ENCODE results near the gene B3GNT3.

The B3GNT3 gene

GRCh38 chr19:17836530-17836929, 41.6 kb downstream of the B3GNT3 start:
- DNase-seq: no peak

GRCh38 chr19:17837972-17838371, 43.0 kb downstream of the B3GNT3 start:
- DNase-seq: no peak

- DNase-seq: no peak
Observed at GRCh38 chr19:17840019-17840418, 45.1 kb downstream of the B3GNT3 start.

GRCh38 chr19:17841371-17841809, 46.5 kb downstream of the B3GNT3 start:
- no peak for DNase-seq

DNA sequence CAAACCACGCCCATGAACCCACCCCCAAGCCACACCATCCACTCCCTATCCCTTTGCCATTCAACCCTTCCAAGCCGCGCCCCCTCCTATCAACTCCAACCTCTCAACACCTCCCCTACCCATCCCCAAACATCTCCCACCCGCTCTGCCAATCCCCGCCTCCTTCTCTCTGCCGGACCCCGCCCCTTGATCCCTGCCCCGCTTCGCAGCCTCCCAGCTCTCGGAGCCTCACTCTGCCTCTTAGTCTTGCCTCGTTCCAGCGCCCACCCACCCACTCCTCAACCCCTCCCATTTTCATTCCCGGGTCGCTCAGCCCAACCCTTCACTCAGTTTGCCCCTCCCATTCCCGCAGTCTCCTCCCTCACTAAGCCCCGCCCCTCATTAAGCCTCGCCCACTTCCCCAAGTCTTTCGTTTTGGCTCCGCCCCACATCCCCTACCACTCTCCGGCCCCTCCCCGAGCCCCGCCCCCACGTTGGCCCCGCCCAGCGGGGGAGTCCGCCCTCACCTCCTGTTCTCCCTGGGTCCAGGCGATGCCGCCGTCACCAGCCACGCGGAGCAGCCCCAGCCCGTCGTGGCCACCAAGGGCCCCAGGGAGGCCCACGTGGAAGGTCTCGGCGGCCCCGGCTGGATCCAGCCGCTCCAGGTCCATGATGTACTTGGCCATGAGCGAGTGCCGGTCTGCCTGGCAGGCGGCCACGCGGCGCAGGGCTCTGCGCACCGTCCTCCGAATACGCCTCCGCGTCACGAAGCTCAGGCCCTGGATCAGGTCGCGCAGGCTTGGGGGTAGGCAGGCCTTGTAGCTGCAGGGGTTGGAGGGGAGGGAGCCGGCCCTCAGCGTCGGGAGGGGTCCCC, 47.1 kb downstream of the B3GNT3 start:
- DNase-seq: peak; percentile 85

DNA sequence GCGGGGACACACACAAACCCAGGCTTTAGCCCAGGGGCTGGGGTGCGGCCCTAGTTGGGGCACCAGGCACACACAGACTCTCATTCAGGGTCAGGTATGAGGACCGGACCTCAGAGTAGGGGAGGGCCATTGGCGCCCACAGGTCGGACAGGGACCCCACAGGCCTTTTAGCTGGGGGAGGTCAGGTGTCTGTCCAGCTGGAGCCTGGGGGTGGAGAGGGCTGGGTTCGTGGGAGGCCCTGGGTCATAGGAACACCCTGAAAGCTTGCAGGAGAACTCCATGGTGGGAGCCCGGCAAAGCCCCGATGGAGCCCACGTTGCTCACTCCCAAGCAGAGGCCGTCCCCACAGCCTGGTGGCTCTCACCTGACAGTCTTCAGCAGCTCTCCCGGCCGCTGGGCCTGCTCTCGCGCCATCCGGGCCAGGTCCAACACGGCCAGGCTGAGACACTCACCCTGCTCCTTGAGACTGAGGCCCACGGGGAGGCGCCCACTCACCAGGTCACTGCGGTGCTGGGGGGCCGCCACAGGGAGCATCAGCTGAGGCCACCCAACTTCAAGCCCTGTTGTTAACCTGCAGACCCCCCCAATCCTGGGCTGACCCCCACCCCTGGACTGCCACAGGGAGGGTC, 47.8 kb downstream of the B3GNT3 start:
- DNase-seq: no peak

GRCh38 chr19:17843292-17843827, 48.4 kb downstream of the B3GNT3 start:
- no peak for DNase-seq

DNA sequence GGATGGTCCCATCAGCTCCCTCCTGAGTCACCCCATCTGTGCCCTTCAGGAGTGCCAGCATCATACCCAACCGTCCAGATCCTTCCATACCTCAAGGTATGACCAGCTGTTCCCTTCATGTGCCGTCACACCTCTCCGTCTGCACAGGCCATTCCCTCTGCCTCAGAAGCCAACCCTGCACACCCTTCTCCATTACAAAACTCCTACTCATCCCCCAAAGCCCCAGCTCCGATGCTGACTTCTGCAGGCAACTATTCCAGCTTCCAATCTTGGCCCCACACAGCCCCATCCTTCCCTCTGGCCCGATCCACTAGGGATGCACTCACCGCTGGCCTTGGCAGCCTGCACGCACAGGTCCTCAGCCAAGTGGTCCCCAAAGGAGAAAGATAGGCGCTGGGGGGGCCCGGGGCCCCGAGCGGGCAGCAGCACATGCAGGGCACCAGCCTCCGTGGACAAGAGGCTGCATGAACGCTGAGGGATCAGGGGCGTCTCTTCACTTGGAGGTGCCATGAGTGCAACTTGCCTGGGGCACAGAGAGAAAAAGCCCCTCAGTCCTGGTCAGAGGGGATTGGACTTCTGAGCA, 49.1 kb downstream of the B3GNT3 start:
- DNase-seq: no peak

DNA sequence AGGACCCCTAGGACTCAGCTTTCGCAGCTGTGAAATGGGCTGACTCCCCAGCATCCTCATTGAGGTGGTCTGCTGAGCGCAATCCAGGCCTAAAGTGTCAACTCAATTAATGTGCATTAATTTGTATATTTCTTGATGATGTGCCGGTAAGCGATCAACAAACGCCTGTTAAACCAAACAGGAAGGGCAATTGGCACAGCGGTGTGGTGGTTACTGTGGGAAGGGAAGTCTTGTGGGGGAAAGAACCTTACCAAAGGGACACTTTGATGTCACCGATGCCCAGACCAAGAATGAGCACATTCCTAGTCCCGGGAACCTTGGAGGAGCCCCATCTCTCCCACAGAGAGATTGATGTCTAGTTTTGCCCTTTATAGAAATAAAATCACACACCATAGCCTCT, 51.2 kb downstream of the B3GNT3 start:
- DNase-seq: no peak

DNA sequence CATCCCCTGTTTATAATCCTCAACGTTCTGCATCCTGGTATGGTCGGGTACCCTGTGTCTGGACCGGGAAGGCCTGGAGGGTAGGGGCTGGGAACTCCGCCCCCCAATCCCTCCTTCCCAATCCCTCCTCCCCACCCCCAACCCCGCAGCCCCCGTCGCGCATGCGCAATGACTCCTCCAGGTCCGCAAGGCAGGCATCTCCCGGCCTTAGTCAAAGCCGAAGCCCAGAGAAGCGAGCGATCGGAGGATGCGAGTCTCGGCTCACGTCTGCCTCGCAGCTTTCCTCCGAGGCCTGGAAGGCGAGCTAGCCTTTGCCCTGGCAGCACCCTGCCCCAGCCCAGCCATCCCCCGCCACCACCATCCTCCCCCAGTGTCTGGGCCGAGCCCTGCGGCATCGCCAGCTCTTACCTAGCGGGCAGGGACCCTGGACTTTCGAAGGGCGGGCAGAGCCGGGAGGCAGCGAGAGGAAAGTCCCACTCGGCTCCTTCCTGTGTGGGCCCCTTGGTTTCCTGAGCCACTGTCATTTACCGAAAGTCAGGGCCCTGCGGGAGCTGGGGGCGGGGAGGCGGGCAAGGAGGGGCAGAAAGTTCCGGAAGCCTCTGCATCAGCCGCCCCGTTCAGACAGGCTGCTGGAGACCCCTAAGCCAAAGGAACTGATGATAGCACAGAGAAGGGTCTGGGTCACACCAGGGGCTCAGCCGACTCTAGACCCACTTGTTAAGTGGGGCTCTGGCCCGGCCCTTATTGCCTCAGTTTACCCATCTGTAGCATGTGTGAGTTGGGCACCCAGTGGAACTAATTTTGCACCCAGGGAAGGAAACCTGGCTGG, 52.8 kb downstream of the B3GNT3 start, which contains the start of gene JAK3:
Gene JAK3 (minus strand): TSS at position 445 of the 829 bp plus-strand sequence. CDS start 3,565 bp downstream, outside the sequence.
- DNase-seq: no peak

GRCh38 chr19:17848595-17849292, 53.8 kb downstream of the B3GNT3 start:
- DNase-seq: no peak

GRCh38 chr19:17854061-17854460, 59.1 kb downstream of the B3GNT3 start:
- DNase-seq: no peak

DNA sequence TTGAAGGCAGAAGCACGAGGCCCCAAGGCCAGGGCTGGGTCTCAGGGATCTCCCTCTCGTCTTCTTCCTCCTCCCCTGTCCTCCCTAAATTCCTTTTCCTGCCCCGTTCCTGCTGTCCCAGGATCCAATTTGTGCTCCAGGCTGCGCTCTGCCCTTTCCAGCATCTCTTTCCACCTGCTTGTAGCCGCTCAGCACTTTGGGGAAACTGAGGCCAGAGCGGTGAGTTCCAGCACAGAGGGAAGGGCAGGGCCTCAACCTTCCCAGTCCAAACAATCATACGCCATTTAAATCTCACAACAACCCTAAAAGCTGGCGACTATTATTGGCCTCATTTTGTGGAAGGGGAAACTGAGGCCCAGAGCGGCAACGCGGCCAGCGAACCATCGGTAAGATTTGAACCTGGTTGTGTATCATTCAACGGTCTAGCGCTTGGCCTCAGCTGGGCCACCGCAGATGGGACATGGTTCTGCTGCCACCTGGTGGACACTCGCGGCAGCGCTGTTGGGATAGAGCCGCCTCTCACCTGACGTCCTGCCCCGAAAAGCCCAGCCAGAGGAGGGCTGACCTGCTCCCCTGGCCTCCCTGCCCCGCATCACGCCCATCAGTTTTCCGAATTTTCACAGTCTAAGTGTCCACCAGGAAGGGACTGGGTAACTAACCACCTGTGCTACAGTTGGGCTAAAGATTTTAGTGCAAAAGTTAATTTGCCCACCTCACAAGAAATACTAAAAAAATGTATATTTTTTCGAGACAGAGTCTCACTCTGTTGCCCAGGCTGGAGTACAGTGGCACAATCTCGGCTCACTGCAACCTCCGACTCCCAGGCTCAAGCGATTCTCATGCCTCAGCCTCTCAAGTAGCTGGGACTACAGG, 60.6 kb downstream of the B3GNT3 start:
- DNase-seq: peak; percentile 49

GRCh38 chr19:17859533-17860330, 64.8 kb downstream of the B3GNT3 start, which contains the start of gene RPL18A:
Gene RPL18A, plus strand, starts transcription at chr19:17859910. Its CDS starts 47 bp downstream, at chr19:17859957.
- peak; percentile 100 for DNase-seq

DNA sequence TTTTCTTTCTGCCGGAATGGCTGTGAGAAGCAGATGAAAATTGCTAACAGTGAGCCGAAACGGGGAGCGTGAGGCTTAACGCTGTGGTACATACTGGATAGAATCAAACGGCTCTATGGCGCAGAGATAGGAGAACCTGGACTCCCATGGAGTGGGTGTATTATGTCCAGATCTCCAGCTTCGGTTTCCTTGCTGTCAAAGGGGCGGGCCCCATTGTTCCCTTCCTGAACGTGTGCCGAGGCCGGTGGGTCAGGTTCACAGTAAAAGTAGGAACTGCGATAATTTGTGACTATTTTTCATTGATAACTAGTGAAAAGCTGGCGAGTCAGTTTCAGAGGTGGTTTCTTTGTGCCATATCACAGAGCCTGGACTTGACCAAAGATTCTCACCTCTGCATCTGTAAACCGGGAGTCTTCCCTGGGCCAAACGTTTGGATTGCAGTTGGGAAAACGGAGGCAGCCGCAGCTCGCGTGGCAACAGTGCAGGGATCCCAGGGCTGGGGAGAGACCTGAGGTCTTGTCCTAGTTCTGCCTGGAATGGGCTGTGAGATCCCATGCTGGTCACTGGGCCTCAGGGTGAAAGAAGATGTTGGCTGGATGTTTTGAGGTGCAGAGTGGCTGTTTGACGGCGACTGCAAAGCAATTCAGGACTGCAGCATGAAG, 65.5 kb downstream of the B3GNT3 start:
- DNase-seq: no peak

GRCh38 chr19:17860993-17861360, 66.0 kb downstream of the B3GNT3 start:
- no peak for DNase-seq

DNA sequence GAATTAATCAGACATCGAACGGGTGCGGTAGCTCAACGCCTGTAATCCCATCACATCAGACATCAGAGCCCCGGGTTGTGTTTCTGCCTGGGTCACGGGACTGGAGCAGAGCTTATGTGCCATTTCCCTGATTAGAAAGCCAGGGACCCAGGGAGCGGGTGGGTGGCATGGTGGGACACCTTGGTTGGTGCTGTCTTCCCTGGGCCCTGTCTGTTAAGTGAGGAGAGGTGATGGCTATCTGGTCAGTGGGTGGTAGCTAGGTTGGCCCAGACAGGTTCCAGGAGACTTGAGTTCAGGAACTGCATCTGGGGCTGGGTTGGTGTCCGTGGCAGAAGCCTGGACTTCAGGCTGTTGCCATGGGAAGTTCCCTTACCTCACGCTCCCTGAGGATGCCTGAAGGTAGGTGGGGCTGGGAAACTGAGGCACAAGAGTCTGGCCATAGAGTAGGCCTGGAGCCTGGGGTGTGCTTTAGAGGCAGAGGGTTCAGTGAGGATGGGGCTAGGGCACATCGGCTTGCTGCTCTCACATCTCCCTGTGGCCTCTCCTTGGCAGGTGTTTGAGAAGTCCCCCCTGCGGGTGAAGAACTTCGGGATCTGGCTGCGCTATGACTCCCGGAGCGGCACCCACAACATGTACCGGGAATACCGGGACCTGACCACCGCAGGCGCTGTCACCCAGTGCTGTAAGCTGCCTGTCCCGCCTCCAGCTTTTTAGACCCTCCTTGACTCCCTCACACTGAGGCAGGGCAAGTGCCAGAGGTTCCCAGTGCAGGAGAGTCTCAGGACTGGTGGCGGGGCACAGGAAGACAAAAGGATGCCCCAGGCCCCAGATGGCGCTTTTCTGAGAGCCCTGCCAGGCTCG, 66.8 kb downstream of the B3GNT3 start:
- no peak for DNase-seq

Data from NCI-H1105 treated with DMSO at 0.1 percent for 48 hours (cell line).